Liver (tissue), 3 donors: ENCODE measurements around the gene FH.

Experiments
- ATF3 ChIP-seq: IDR thresholded peaks from 2 replicates; pipeline ENCODE4 v1.6.1; 2016; ENCODE audit warnings: antibody characterized with exemption
- CTCF ChIP-seq: fragments of 150-350 bp; IDR thresholded peaks from 2 replicates; pipeline ENCODE4 v1.5.1; 2017; ENCODE audit warnings: improper control_type of control experiment, low read depth, low read length; ENCODE audit not compliant: missing input control
- GABPA ChIP-seq, 2 donors: IDR thresholded peaks in 1 of 2; conservative IDR thresholded peaks in 1 of 2; 2 replicates each; pipeline ENCODE4 v1.6.1; 2016; ENCODE audit warnings: antibody characterized with exemption in 2 of 2, mild to moderate bottlenecking in 1 of 2, moderate library complexity in 1 of 2
- MAX ChIP-seq: IDR thresholded peaks from 2 replicates; pipeline ENCODE4 v1.6.1; 2016; ENCODE audit warnings: antibody characterized with exemption
- REST ChIP-seq: IDR thresholded peaks from 2 replicates; pipeline ENCODE4 v1.6.1; 2016; ENCODE audit warnings: antibody characterized with exemption, mild to moderate bottlenecking
- TAF1 ChIP-seq: conservative IDR thresholded peaks from 2 replicates; pipeline ENCODE4 v1.6.1; 2016; ENCODE audit warnings: antibody characterized with exemption, mild to moderate bottlenecking
- donor health status: healthy.
- donor health status: healthy.

GRCh38 chr1:241464985-241465384, 54.6 kb downstream of the FH start:
- no peak for TF ChIP-seq CTCF
- TF ChIP-seq MAX, result no peak
- TF ChIP-seq TAF1, result no peak
- no peak for TF ChIP-seq GABPA (IDR thresholded peaks at IDR 0.05 in 1 of 2, conservative IDR thresholded peaks at IDR 0.05 in 1 of 2)
- no peak for TF ChIP-seq REST
- no peak for TF ChIP-seq ATF3
